ENCODE measurements around the gene UVSSA.

The UVSSA gene

GRCh38 chr4:1325681-1326635, 21.1 kb upstream of the UVSSA start:
- H3K4me1 ChIP-seq (ENCODE audit: low read length): no peaks in the 10 kb centered on the region
- H3K9me3 ChIP-seq (ENCODE audit: insufficient read depth, low read length): no peaks in the 10 kb centered on the region
- H3K36me3 ChIP-seq (replicated peaks; ENCODE audit: low read depth, low read length): peaks cover 12% of the 10 kb centered on the region
- no peak overlapping the region for H2AFZ ChIP-seq (ENCODE audit: low read depth, low read length)
- no peaks in the 10 kb centered on the region for H4K20me1 ChIP-seq (ENCODE audit: insufficient read depth, low read length)
- H3K4me3 ChIP-seq (ENCODE audit: low read length): no peak overlapping the region
- peaks cover 4% of the 10 kb centered on the region; the same call in 1 of the 2 replicates for H3K79me2 ChIP-seq (ENCODE audit: low read length)
- no peak overlapping the region for H3K27ac ChIP-seq (ENCODE audit: low read length)
- no peak for TF ChIP-seq EZH2phosphoT487 (IDR thresholded peaks at IDR 0.05; ENCODE audit: low read depth)
- TF ChIP-seq, protein P1, sequence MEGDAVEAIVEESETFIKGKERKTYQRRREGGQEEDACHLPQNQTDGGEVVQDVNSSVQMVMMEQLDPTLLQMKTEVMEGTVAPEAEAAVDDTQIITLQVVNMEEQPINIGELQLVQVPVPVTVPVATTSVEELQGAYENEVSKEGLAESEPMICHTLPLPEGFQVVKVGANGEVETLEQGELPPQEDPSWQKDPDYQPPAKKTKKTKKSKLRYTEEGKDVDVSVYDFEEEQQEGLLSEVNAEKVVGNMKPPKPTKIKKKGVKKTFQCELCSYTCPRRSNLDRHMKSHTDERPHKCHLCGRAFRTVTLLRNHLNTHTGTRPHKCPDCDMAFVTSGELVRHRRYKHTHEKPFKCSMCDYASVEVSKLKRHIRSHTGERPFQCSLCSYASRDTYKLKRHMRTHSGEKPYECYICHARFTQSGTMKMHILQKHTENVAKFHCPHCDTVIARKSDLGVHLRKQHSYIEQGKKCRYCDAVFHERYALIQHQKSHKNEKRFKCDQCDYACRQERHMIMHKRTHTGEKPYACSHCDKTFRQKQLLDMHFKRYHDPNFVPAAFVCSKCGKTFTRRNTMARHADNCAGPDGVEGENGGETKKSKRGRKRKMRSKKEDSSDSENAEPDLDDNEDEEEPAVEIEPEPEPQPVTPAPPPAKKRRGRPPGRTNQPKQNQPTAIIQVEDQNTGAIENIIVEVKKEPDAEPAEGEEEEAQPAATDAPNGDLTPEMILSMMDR (IDR thresholded peaks at IDR 0.05; ENCODE audit: low read depth, low read length): no peak
- H3K27me3 ChIP-seq (ENCODE audit: low read depth, low read length): no peaks in the 10 kb centered on the region
- H3K9ac ChIP-seq (ENCODE audit: low read length): no peak overlapping the region
- H3K4me2 ChIP-seq (ENCODE audit: low read length): no peak overlapping the region

- no peak overlapping the region for H3K27ac ChIP-seq (ENCODE audit: low read length)
- H3K36me3 ChIP-seq (replicated peaks; ENCODE audit: low read depth, low read length): peaks cover 12% of the 10 kb centered on the region
- no peaks in the 10 kb centered on the region for H4K20me1 ChIP-seq (ENCODE audit: insufficient read depth, low read length)
- H3K27me3 ChIP-seq (ENCODE audit: low read depth, low read length): no peaks in the 10 kb centered on the region
- H3K4me3 ChIP-seq (ENCODE audit: low read length): no peak overlapping the region
- H3K9ac ChIP-seq (ENCODE audit: low read length): no peak overlapping the region
- peaks cover 9% of the 10 kb centered on the region; the same call in 1 of the 2 replicates for H3K79me2 ChIP-seq (ENCODE audit: low read length)
- H2AFZ ChIP-seq (ENCODE audit: low read depth, low read length): no peak overlapping the region
- TF ChIP-seq EZH2phosphoT487 (IDR thresholded peaks at IDR 0.05; ENCODE audit: low read depth): no peak
- TF ChIP-seq, protein P1 (IDR thresholded peaks at IDR 0.05; ENCODE audit: low read depth, low read length): no peak
- no peaks in the 10 kb centered on the region for H3K9me3 ChIP-seq (ENCODE audit: insufficient read depth, low read length)
- no peak overlapping the region for H3K4me2 ChIP-seq (ENCODE audit: low read length)
- no peaks in the 10 kb centered on the region for H3K4me1 ChIP-seq (ENCODE audit: low read length)
These were observed 20.1 kb upstream of the UVSSA start for GRCh38 chr4:1326751-1327525.

DNA sequence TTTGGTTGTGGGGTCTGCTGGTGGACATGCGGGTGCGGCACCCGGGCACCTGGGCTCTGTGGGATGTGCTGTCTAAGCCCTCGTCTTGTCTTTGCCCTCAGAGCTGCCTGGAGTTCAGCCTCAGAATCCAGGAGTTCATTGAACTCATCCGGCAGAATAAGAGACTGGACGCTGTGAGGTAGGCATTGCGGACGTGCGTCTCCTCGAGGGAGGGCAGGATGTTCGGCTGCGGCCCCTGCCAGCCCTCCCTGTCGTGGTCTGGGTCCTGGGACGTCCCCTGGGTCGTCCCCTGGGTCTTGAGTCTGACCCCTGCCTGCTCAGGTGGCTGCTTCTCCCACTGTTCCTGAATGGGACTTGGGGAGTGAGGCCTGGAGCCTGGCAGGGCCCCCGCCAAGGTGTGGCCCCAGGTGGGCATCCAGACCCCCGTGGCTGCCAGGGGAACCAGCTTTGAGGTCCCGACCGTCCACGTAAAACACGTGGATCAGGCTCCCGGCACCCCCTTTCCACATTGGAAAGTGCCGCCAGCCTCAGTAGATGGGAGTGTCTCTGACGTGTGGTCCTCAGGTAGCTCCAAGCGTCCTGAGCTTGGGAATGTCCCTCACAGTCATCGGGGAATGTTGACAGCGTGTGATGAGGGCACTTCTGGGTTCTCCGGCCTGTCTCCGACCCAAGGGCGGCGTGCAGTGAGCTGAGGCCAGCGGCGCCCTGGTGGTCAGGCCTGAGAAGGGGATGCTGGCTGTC, 19.3 kb upstream of the UVSSA start:
- H3K9ac ChIP-seq (ENCODE audit: low read length): no peak overlapping the region
- H4K20me1 ChIP-seq (ENCODE audit: insufficient read depth, low read length): no peaks in the 10 kb centered on the region
- no peak overlapping the region for H3K4me2 ChIP-seq (ENCODE audit: low read length)
- H3K27me3 ChIP-seq (ENCODE audit: low read depth, low read length): no peaks in the 10 kb centered on the region
- H3K4me3 ChIP-seq (ENCODE audit: low read length): no peak overlapping the region
- no peak overlapping the region for H3K27ac ChIP-seq (ENCODE audit: low read length)
- H3K4me1 ChIP-seq (ENCODE audit: low read length): no peaks in the 10 kb centered on the region
- H3K9me3 ChIP-seq (ENCODE audit: insufficient read depth, low read length): no peaks in the 10 kb centered on the region
- H2AFZ ChIP-seq (ENCODE audit: low read depth, low read length): no peak overlapping the region
- peaks cover 9% of the 10 kb centered on the region; the same call in 1 of the 2 replicates for H3K79me2 ChIP-seq (ENCODE audit: low read length)
- TF ChIP-seq, protein P1 (IDR thresholded peaks at IDR 0.05; ENCODE audit: low read depth, low read length): no peak
- no peak for TF ChIP-seq EZH2phosphoT487 (IDR thresholded peaks at IDR 0.05; ENCODE audit: low read depth)
- peaks cover 7% of the 10 kb centered on the region for H3K36me3 ChIP-seq (replicated peaks; ENCODE audit: low read depth, low read length)
